ACC112 (cell line): ENCODE data around the gene CAMK4.

Experiments
- H2AFZ ChIP-seq: fragments of 200-600 bp; sonication (generic); one replicate; pipeline ENCODE4 v1.6.0; 2017; ENCODE audit warnings: antibody characterized with exemption, low read length; ENCODE audit not compliant: unreplicated experiment
- H3K27ac ChIP-seq: fragments of 200-600 bp; sonication (generic); 2 replicates; pipeline ENCODE4 v1.5.1; 2014; ENCODE audit warnings: low read depth, mild to moderate bottlenecking, antibody characterized with exemption, low read length, moderate library complexity
- H3K27me3 ChIP-seq: fragments of 200-600 bp; sonication (generic); 2 replicates; pipeline ENCODE4 v1.6.1; 2014; ENCODE audit warnings: mild to moderate bottlenecking, antibody characterized with exemption, low read length, moderate library complexity, mixed read lengths; ENCODE audit not compliant: insufficient read depth
- H3K36me3 ChIP-seq: fragments of 200-600 bp; sonication (generic); 2 replicates; pipeline ENCODE4 v1.6.1; 2016; ENCODE audit warnings: mild to moderate bottlenecking, antibody characterized with exemption, low read length, moderate library complexity, mixed read lengths; ENCODE audit not compliant: insufficient read depth
- H3K4me1 ChIP-seq: fragments of 200-600 bp; sonication (generic); one replicate; pipeline ENCODE4 v1.6.1; 2016; ENCODE audit warnings: low read length, mixed read lengths; ENCODE audit not compliant: insufficient read depth, unreplicated experiment, control insufficient read depth
- H3K4me3 ChIP-seq: fragments of 200-600 bp; sonication (generic); 2 replicates; pipeline ENCODE4 v1.5.1; 2014; ENCODE audit warnings: mild to moderate bottlenecking, low read depth, low read length
- H3K79me2 ChIP-seq: fragments of 200-600 bp; sonication (generic); one replicate; pipeline ENCODE4 v1.6.0; 2016; ENCODE audit warnings: low read length; ENCODE audit not compliant: control insufficient read depth, unreplicated experiment, insufficient read depth

CAMK4 gene

GRCh38 chr5:111520908-111521307 is 296.7 kb downstream of the CAMK4 start:
- Histone ChIP-seq H3K27me3 (no peaks in the 10 kb centered on the region), H3K27ac (no peak overlapping the region), H3K4me3 (no peak overlapping the region)

GRCh38 chr5:111528056-111528455 is 303.9 kb downstream of the CAMK4 start:
- no peaks in the 10 kb centered on the region for H3K27me3 ChIP-seq
- no peaks in the 10 kb centered on the region for H3K36me3 ChIP-seq
- H3K4me1 ChIP-seq = peaks cover 6% of the 10 kb centered on the region
- H2AFZ ChIP-seq = no peak overlapping the region
- no peak overlapping the region for H3K27ac ChIP-seq
- no peak overlapping the region for H3K4me3 ChIP-seq
- H3K79me2 ChIP-seq = no peaks in the 10 kb centered on the region

More at GRCh38 chr5:111520908-111521307, 296.7 kb downstream of the CAMK4 start:
- Histone ChIP-seq H3K4me1 (no peaks in the 10 kb centered on the region), H3K79me2 (no peaks in the 10 kb centered on the region), H3K36me3 (no peaks in the 10 kb centered on the region), H2AFZ (no peak overlapping the region)

GRCh38 chr5:111530298-111530740 is 306.1 kb downstream of the CAMK4 start:
- no peaks in the 10 kb centered on the region for H3K36me3 ChIP-seq
- H3K79me2 ChIP-seq = no peaks in the 10 kb centered on the region
- no peak overlapping the region for H3K4me3 ChIP-seq
- peaks cover 6% of the 10 kb centered on the region for H3K4me1 ChIP-seq
- H3K27me3 ChIP-seq = no peaks in the 10 kb centered on the region
- H3K27ac ChIP-seq = 0 out of 2 replicates have a peak overlapping the region, but pooled peaks have one; percentile 3
- peak overlapping the region; percentile 88 for H2AFZ ChIP-seq

GRCh38 chr5:111532886-111533582 is 308.9 kb downstream of the CAMK4 start:
- no peak overlapping the region for H3K27ac ChIP-seq
- H3K79me2 ChIP-seq = no peaks in the 10 kb centered on the region
- H2AFZ ChIP-seq = no peak overlapping the region
- peaks cover 6% of the 10 kb centered on the region for H3K4me1 ChIP-seq
- H3K36me3 ChIP-seq = no peaks in the 10 kb centered on the region
- H3K27me3 ChIP-seq = no peaks in the 10 kb centered on the region
- no peak overlapping the region for H3K4me3 ChIP-seq

- no peaks in the 10 kb centered on the region for H3K36me3 ChIP-seq
- no peaks in the 10 kb centered on the region for H3K4me1 ChIP-seq
- no peak overlapping the region for H3K27ac ChIP-seq
- no peaks in the 10 kb centered on the region for H3K27me3 ChIP-seq
- H3K79me2 ChIP-seq = no peaks in the 10 kb centered on the region
- H3K4me3 ChIP-seq = no peak overlapping the region
- H2AFZ ChIP-seq = no peak overlapping the region
Observed at GRCh38 chr5:111535879-111536549, 311.8 kb downstream of the CAMK4 start.

GRCh38 chr5:111537141-111538024 is 313.2 kb downstream of the CAMK4 start:
- no peaks in the 10 kb centered on the region for H3K79me2 ChIP-seq
- H3K36me3 ChIP-seq = no peaks in the 10 kb centered on the region
- H3K4me3 ChIP-seq = no peak overlapping the region
- no peaks in the 10 kb centered on the region for H3K4me1 ChIP-seq
- no peak overlapping the region for H3K27ac ChIP-seq
- no peaks in the 10 kb centered on the region for H3K27me3 ChIP-seq
- no peak overlapping the region for H2AFZ ChIP-seq
